GM12872 (cell line): ENCODE measurements around the gene ACOT7.
A peak's percentile ranks its signal among the peaks of the same experiment; 100 is the strongest.

ENCODE experiments used
- TF ChIP-seq, protein P1 (sequence below): IDR thresholded peaks from 3 replicates; pipeline ENCODE4 v1.5.1; 2011; ENCODE audit warnings: low read depth, mild to moderate bottlenecking, low read length, moderate library complexity; ENCODE audit not compliant: insufficient read depth

ACOT7 gene, protein sequence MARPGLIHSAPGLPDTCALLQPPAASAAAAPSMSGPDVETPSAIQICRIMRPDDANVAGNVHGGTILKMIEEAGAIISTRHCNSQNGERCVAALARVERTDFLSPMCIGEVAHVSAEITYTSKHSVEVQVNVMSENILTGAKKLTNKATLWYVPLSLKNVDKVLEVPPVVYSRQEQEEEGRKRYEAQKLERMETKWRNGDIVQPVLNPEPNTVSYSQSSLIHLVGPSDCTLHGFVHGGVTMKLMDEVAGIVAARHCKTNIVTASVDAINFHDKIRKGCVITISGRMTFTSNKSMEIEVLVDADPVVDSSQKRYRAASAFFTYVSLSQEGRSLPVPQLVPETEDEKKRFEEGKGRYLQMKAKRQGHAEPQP

GRCh38 chr1:6393400-6394187 lies at the start of gene ACOT7:
TSS of gene ACOT7 (minus strand) at chr1:6393767. CDS start at chr1:6393399, 368 bp downstream.
- TF ChIP-seq, protein P1, sequence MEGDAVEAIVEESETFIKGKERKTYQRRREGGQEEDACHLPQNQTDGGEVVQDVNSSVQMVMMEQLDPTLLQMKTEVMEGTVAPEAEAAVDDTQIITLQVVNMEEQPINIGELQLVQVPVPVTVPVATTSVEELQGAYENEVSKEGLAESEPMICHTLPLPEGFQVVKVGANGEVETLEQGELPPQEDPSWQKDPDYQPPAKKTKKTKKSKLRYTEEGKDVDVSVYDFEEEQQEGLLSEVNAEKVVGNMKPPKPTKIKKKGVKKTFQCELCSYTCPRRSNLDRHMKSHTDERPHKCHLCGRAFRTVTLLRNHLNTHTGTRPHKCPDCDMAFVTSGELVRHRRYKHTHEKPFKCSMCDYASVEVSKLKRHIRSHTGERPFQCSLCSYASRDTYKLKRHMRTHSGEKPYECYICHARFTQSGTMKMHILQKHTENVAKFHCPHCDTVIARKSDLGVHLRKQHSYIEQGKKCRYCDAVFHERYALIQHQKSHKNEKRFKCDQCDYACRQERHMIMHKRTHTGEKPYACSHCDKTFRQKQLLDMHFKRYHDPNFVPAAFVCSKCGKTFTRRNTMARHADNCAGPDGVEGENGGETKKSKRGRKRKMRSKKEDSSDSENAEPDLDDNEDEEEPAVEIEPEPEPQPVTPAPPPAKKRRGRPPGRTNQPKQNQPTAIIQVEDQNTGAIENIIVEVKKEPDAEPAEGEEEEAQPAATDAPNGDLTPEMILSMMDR = 0 out of 3 replicates have a peak, but pooled peaks have one; percentile 7

DNA sequence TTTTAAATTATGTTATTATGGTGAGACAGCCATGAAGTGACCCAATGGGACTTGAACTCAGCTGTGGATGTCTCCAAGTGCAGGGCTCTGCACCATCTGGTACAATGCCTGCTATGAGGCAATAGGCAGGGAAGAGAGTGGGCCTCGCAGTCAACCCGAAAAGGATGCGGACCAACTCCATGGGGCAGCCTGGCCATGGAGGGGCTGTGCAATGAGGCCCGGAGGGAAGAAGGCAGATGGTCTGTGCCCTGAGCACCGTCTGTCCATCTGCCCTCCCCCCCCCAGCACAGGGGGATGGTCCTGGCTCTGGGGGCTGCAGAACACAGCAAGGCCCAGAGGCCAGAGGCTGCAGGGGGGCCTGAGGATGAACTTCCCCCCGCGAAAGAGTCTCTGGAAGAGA lies 48.0 kb upstream of the ACOT7 start:
- TF ChIP-seq, protein P1 = no peak

GRCh38 chr1:6440198-6441126 lies 46.9 kb upstream of the ACOT7 start:
- TF ChIP-seq, protein P1 = peak; percentile 38; the same call in 1 of the 3 replicates

- TF ChIP-seq, protein P1 = peak; percentile 98
Observed at GRCh38 chr1:6438047-6438525, 44.5 kb upstream of the ACOT7 start.

DNA sequence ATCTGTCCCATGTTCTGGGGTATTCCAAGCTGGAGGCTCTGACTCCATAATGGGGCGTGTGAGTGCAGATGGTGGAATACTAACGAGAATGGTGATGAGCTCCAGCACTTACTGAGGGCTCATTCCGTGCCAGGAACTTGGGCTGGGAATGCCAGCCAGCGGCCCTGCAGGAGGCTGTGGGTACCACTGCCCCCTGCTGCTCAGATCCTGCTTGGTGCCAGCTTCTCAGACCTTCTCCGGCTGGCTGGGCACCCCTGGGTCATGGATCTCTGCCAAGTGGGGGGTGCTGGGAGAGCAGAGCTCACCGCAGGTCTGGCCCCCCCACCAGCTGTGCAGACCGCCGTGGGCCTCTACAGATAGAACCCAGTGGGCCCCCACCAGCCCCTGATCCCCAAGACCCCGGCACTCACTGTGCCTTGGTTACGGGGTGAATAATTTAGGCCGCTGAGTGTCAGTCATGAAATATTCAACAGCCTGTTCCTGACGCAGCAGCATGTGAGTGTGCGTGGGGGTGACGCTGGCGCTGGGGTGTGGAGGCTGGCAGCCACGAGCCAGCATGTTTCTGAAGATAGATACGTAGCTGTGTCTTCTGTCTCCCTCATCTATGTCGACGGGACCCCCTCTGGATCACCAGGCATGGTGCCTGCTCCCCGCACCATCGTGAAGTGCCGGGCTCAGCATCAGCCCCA lies 43.6 kb upstream of the ACOT7 start:
- TF ChIP-seq, protein P1 = peak; percentile 33; the same call in 1 of the 3 replicates

DNA sequence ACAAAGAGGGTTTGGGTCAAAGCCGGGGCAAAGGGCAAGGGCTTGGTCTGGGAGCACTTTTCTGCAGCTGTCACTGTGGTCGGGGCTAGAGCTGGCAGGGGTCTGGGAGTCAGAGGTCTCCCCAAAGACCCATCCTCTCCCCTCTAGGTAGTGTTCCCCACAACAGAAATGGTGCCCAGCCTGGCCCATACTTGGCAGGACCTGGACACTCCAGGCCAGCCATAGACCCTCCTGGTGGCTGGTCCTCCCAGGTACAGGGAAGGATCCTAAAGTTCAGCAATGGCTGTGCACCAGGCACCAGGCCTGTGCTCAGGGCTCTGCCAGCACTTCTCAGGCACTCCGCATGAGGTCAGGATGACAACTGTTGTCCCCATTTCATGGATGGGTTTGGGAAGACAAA lies 42.0 kb upstream of the ACOT7 start:
- TF ChIP-seq, protein P1 = no peak
